ENCODE results near the gene CFAP97D2.

Gene CFAP97D2

DNA sequence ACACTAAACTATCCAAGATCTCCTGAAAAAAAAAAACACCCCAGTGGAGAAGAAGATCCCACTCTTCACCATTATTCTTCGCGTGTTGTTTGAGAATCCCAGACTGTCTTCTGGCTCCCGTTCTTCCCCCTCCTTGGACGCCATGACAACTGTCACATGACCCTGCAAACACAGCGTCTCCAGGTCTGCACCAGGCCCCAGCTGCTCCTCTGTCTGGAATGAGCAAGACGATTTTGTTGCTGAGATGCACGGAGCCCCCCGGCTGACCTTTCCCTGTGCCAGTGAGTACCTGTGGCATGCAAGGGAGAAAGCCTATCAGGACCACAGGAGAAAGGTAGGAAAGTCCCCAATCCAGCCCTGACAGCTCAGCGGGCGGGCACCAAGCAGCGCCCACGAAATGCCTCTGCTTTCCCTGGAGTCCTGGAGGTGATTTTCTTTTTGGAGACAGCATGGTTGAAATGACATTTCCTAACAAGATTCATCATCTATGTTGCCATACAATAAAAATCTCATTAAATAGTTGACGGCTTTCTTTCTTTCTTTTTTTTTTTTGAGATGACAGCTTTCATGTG, at the start of gene CFAP97D2:
Gene CFAP97D2 (plus strand): TSS at position 171 of the 572 bp plus-strand sequence. CDS start 74 bp downstream, at position 245.
- DNase-seq (ENCODE audit: low read depth), result no peak
- no peak for TF ChIP-seq CTCF (IDR thresholded peaks at IDR 0.05; ENCODE audit: control insufficient read depth, insufficient read depth, low read depth, low read length, missing control alignments)
- H3K4me3 ChIP-seq (ENCODE audit: control insufficient read depth, low read depth, low read length), result no peak within 1 kb of the TSS

DNA sequence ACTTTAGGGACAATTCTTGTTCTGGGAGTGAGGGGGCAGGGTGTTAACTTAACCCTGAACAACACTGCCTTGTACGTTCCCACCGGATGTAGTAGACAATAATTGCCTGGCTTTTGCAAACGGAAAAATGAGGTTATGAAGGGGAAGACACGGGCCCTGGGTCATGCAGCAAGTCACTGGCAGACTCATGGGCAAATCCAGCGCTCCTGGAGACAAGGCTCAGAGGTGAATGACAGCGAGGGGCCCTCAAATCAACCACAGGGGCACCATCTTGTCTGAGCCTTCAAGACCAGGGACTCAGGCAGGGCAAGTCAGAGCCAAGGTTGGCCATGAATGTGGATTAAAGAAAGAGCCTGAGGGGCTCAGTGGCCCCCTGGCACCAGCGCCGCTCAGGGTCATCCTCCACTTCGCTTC, 49.4 kb upstream of the CFAP97D2 start:
- TF ChIP-seq CTCF (IDR thresholded peaks at IDR 0.05; ENCODE audit: control insufficient read depth, insufficient read depth, low read depth, low read length, missing control alignments), result no peak
- no peak for DNase-seq (ENCODE audit: low read depth)
- H3K4me3 ChIP-seq (ENCODE audit: control insufficient read depth, low read depth, low read length), result peak overlapping the region; percentile 99

GRCh38 chr13:114130131-114130836, 48.8 kb upstream of the CFAP97D2 start:
- H3K4me3 ChIP-seq (ENCODE audit: control insufficient read depth, low read depth, low read length), result peak overlapping the region; percentile 99
- TF ChIP-seq CTCF (IDR thresholded peaks at IDR 0.05; ENCODE audit: control insufficient read depth, insufficient read depth, low read depth, low read length, missing control alignments), result no peak
- DNase-seq (ENCODE audit: low read depth), result no peak

GRCh38 chr13:114130837-114131582, 48.0 kb upstream of the CFAP97D2 start:
- no peak for TF ChIP-seq CTCF (IDR thresholded peaks at IDR 0.05; ENCODE audit: control insufficient read depth, insufficient read depth, low read depth, low read length, missing control alignments)
- DNase-seq (ENCODE audit: low read depth), result no peak

DNA sequence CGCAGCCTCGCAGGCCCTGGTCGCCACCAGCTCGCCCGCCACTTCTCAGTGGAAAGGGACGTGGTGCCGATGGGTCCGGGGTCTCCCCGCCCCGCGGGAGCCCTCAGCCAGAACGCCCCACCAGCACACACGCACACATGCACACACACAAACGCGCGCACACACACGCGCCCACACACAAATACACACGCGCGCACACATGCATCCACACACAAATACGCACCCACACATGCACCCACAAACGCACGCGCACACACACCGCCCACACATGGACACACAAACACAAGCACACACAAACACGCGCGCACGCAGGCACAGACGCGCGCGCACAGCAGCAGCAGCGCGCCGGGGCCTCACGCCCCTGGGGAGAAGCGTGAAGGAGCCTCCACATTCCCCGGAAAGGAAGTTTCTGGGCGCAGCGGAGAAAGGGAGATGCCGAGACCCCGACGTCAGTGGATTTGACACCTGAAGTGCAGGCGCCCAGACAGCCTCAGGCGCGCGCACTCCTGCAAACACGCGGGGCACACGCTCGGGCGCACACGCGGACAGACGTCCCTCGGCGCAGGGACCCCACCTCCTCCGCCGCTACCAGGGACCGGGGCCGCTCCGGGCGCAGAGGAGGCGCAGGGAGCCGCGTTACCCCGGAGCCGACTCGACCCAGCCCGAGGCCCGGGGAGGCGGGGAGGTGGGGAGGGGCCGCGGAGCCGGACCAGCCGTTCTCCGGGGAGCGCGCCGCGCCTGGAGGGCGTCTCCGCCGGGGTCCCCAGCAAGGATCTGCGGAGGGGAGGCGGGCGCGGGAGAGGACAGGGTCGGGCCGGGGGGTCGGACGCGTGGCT, 47.3 kb upstream of the CFAP97D2 start:
- H3K4me3 ChIP-seq (ENCODE audit: control insufficient read depth, low read depth, low read length), result peak overlapping the region; percentile 99
- TF ChIP-seq CTCF (IDR thresholded peaks at IDR 0.05; ENCODE audit: control insufficient read depth, insufficient read depth, low read depth, low read length, missing control alignments), result no peak
- DNase-seq (ENCODE audit: low read depth), result no peak

More at GRCh38 chr13:114130837-114131582, 48.0 kb upstream of the CFAP97D2 start:
- peak overlapping the region; percentile 99 for H3K4me3 ChIP-seq (ENCODE audit: control insufficient read depth, low read depth, low read length)
